Activated naive CD4-positive, alpha-beta T cell treated with Interleukin-2 at 50 U/mL for 16 hours (primary cell): ENCODE results near the gene FHAD1.

Experiments
- DNase-seq: peaks from one replicate; pipeline ENCODE4 v3.0.0-alpha.2; 2020

Gene FHAD1

DNA sequence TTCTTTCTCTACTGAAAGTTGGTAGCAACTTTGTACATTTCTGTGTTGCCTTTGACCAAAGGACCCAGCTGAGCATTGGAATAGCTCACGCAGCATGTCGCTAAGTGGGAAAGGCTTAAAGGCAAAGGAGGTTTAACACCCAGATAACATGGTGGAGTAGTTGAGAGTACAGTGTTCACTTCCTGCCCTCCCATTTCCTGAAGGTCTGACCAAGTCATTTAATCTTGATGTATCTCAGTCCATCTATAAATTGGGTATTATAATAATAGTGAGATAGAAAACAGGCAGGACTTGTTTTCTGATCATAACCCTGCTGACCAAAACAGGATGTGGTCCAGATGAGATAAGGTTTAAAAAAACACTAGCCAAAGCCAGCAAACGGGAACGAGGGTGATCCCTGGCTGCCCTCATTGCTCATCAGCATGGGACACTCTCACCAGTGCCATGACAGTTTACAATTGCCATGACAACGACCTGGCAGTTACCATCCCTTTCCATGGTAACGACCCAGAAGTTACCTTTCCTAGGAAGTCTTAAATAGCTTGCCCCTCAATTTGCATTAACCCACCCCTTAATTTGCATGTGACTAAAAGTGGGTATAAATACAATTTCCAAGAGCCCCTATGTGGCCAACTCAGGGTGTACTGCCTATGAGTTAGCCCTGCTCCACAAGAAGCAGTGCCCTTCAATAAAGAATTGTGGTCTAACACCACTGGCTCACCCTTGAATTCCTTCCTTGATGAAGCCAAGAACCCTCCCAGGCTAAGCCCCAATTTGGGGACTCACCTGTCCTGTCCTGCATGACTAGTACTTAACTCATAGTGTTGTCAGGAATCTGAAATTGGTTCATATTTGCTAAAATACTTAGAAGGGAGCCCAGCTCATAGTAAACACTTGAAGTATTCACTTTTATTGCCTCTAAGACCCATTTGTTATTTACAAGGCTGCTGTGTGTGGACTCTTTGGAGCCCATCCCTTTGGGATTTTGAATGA, 28.4 kb upstream of the FHAD1 start:
- no peak for DNase-seq

DNA sequence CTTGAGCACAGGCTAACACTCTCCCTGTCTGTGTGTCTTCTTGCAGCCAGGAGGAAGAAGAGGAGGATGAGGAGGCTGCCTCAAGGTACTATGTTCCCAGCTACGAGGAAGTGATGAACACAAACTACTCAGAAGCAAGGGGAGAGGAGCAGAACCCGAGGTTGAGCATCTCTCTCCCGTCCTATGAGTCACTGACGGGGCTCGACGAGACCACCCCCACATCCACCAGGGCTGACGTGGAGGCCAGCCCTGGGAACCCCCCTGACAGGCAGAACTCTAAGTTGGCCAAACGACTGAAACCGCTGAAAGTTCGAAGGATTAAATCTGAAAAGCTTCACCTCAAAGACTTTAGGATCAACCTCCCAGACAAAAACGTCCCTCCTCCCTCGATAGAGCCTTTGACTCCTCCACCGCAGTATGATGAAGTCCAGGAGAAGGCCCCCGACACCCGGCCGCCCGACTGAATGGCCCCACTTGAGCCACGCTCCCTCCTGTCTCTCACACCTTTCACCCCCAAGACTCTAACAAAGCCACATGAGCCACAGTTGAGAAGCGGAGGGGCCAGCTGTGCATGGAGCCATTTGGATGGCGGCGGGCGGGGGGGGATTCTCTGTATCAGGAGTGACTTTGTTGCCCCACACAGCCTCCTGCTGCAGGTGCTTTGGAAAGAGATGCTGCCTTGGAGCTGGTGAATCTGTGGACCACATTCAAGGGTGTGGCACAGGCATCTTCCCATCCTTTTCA, 27.6 kb upstream of the FHAD1 start:
- no peak for DNase-seq

DNA sequence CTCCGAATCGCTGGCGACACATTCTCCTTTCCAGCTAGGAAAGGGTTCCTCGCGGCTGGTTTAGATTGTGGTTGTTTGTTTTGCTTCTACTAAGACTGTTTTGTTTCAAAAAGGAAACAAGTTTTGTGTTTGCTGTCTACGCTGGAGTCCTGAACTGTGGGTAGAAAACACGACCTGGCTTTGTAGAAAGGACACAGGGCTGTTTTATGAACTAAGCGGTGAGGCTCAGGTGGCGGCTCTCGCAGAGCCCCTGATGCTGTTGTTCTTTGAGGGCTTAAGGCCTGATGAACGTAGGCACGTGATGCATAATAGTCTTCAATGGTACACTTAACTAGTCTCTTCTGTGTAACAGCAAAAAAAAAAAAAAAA, 27.0 kb upstream of the FHAD1 start:
- no peak for DNase-seq

- DNase-seq = no peak
Observed at GRCh38 chr1:15220825-15221431, 26.1 kb upstream of the FHAD1 start.

DNA sequence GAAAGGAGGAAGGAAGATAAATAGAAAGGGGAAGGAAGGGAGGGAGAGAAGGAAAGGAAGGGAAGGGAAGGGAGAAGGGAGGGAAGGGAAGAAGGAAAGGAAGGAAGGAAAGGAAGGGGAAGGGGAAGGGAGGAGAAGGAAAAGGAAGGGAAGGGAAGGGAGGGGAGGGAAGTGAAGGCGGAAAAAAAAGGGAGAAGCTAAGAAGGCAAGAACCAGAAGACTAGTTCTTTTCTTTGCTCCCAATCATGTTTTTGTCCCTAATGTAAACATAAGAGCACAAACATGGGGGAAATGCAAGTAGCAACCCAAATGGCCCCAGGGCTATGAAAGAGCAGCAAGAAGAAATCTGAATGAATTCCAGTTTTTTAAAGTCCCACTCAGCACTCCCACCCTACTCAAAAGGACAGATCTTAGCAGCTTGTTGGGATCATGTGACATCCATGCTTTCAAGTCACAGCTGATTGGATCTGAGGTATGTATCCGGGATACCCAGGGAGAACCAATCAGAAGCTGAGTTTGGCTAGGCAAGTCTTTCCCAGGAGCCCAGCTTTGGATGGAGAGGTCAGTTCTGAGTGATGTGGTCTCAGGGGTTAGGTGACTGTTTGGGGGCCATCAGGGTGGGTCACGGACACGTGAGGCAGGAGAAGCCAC, 24.2 kb upstream of the FHAD1 start:
- no peak for DNase-seq

- no peak for DNase-seq
Observed at GRCh38 chr1:15224259-15224869, 22.7 kb upstream of the FHAD1 start.

GRCh38 chr1:15224974-15225373, 22.0 kb upstream of the FHAD1 start:
- no peak for DNase-seq

DNA sequence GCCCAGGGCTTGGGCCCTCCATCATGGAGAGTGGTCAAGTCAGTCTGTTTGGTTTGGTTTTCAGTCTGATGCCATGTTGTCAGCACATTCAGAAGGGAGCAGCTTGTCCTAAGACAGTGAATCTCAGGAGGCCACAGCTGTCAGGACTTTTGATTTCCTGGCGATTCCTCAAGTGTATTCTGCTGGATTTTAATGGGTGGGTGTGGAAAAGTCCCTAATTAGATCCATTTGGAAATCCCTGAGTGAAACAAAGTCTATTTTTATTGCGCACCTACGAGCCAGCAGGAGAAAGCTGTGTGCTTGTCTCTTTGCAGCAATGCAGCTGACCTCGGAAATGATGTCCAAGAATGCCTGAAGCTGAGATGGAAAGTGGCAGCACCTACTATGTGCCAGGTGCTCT, 21.6 kb upstream of the FHAD1 start:
- no peak for DNase-seq

DNA sequence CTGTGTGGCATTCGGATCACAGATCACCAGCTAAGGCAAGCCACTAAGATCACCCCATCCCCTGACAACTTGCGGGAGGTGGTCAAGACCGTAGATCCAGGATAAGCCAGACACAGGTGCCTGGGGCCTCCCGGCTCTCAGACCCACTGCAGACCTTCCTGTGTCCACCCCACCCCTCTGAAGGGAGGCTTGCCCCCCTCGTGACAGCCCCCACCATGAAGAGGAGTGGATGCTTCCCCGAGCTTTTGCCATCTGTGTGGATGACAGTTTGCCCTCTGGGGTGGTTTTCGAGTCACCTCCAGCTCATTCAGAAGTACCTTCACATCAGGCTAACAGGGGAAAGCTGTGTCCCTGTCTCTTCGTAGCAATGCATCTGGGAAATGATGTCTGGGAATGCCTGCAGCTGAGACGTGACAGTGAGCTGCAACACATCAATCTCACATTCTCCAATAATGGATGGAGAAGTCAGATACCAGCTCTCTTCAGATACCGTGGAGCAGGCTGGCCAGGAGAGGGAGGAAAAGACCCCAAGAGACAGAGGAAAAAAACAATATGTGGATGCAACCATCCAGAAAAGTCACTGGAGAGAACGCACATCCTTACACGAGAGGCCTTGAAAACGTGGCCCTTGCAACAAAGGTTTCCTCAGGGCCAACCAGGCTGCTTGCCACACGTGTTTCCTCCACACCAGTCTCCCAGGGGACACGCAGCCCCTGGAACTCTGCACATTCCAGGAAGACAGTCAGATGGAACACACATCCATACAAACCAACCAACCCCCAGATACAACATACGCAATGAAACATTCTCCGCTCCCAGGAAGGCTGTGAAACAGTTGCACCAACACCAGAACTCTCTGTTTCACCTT, 20.4 kb upstream of the FHAD1 start:
- DNase-seq = no peak

- DNase-seq = no peak
Observed at GRCh38 chr1:15229707-15230131, 17.3 kb upstream of the FHAD1 start.

DNA sequence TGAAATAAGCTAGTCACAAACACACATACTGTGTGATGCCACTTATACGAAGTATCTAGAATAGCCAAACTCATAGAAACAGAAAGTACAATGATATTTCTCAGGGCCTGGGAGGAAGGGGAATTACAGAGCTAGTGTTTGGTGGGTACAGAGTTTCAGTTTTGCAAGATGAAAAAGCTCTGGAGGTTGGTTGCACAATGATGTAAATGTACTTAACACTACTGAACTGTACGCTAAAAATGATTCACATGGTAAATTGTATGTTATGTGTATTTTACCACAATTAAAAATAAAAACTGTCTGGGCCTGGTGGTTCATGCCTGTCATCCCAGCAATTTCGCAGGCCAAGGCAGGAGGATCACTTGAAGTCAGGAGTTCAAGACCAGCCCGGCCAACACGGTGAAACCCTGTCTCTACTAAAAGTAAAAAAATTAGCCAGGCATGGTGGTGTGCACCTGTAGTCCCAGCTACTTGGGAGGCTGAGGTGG, 15.3 kb upstream of the FHAD1 start:
- peak; percentile 31 for DNase-seq

GRCh38 chr1:15233689-15234088, 13.3 kb upstream of the FHAD1 start:
- no peak for DNase-seq

DNA sequence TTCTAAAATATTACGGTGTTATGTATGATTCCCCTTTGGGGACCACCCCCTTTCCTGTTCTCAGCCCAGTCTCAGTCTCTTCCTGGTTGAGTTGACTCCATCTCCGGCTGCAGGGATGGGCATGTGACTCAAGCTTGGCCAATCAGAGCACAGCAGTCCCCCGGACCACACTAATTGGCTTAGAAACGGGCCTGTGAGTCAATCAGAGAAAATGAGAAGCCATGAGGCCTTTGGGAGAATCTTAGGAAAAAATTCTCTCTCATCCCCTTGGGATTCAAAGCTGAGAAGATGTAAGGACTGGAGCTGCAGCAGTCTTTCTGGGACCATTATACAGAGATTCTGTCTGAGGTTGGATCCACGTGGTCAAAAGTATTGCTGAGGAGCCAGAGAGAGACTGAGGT, 10.7 kb upstream of the FHAD1 start:
- no peak for DNase-seq

DNA sequence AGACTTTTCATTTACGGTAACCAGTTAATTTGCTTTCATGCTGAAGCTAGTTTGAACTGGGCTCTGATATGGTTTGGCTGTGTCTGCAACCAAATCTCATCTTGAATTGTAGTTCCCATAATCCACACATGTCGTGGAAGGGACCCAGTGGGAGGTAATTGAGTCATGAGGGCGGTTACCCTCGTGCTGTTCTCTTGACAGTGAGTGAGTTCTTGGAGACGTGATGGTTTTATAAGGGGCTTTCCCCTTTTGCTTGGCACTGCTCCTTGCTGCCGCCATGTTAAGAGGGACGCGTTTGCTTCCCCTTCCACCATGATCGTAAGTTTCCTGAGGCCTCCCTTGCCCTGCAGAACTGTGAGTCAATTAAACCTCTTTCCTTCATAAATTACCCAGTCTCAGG, 10.3 kb upstream of the FHAD1 start:
- no peak for DNase-seq

GRCh38 chr1:15238789-15239188, 8.2 kb upstream of the FHAD1 start:
- no peak for DNase-seq

GRCh38 chr1:15242766-15243165, 4.3 kb upstream of the FHAD1 start:
- no peak for DNase-seq

DNA sequence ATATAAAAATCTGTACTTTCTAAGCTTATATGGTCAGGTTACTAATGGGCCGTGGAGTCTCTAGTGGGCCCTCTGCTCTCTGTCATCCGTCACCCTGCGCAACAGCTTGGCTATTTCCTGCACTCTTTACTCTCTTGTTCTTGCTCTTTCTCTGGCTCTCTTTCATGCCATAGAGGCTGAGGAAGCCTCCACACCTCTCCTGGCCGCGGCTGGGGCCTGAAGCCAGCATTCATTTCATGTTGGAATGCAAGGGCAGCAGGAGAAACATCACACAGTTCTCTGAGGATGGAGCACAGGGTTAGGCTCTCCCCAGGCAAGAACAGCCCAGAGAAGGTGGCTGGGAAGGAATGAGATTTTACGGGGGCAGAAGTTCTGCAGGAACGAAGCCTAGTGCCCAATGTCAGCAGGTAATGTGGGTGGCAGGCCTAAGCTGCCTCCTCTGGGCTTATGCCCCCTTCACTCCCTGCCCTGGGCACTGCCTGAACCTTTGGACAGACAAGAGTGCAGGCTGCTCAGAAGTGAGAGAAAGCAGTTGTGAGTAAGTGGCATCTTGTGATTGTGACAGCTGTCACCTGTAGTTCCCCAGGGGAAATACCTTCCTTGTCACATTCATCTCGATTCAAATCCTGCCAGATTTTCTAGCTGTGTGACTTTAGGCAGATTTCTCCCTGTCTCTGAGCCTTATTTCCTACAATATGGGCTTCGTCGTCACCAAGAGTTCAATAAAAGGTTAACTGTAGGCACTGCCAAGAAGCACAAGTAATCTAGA, 3.6 kb upstream of the FHAD1 start:
- no peak for DNase-seq

DNA sequence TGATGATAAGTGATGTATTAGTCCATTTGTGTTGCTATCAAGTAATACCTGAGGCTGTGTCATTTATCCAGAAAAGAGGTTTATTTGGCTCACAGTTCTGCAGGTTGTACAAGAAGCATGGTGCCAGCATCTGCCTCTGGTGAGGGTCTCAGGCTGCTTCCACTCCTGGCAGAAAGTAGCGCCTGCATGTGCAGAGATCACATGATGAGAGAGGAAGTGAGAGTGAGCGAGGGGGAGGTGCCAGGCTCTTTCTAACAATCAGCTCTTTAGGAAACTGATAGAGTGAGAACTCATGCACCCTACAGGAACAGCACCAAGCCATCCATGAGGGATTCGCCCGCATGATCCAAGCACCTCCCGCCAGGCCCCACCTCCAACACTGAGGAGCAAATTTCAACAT, 2.2 kb upstream of the FHAD1 start:
- no peak for DNase-seq

DNA sequence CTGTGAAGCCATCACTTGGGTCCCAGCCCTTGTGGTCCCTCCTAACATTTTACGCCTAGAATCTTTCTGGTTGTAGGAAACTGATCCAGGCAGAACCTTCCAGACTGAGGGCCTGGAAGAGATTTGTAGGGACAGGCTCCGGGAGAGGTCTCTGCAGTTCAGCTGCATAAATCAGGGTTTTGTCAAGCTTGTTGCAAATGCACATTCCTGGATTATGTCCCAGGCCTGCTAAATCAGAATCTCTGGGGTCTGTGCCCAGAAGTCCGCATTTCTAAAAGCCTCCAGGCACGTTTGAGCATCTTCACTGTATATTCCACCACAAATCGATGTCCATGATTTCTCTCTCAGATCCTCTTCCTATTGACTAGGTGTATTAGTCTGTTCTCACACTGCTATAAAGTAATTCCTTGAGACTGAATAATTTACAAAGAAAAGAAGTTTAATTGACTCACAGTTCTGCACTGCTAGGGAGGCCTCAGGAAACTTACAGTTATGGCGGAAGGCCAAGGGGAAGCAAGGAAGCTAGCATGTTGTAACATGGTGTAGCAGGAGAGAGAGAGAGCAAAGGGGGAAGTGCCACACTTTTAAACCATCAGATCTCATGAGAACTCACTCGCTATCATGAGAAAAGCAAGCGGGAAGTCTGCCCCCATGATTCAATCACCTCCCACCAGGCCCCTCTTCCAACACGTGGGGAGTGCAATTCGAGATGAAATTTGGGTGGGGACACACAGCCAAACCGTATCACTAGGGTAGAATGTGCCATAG, 1.2 kb upstream of the FHAD1 start:
- DNase-seq = no peak

- no peak for DNase-seq
Observed at GRCh38 chr1:15248216-15248615, 1.2 kb downstream of the FHAD1 start.
